SU-DHL-6 (cell line): ENCODE data around the gene USP26.

Experiments
- H2AFZ ChIP-seq: fragments of 200-600 bp; sonication (generic); 2 replicates; pipeline ENCODE4 v1.6.1; 2014; ENCODE audit warnings: low read depth, mild to moderate bottlenecking, moderate library complexity, mixed read lengths, antibody characterized with exemption, low read length; ENCODE audit not compliant: severe bottlenecking
- H3F3A ChIP-seq: fragments of 200-600 bp; shearing (Covaris generic); 2 replicates; pipeline ENCODE4 v1.6.0; 2016; ENCODE audit warnings: antibody characterized with exemption, mild to moderate bottlenecking; ENCODE audit not compliant: insufficient read depth
- H3K27ac ChIP-seq: fragments of 200-600 bp; sonication (generic); 2 replicates; pipeline ENCODE4 v1.5.1; 2016; ENCODE audit warnings: low read depth, mild to moderate bottlenecking, low read length, moderate library complexity, mixed read lengths
- H3K27me3 ChIP-seq: fragments of 200-600 bp; sonication (generic), shearing (Covaris generic); 2 replicates; pipeline ENCODE4 v1.6.0; 2014; ENCODE audit warnings: mild to moderate bottlenecking, low read length
- H3K36me3 ChIP-seq: fragments of 200-600 bp; sonication (generic); 2 replicates; pipeline ENCODE4 v1.6.1; 2014; ENCODE audit warnings: mild to moderate bottlenecking, low read length, mixed read lengths
- H3K4me2 ChIP-seq: fragments of 300-600, 200-600 bp; shearing (Covaris generic), sonication (generic); 2 replicates; pipeline ENCODE4 v1.6.0; 2014; ENCODE audit warnings: low read length, low read depth, mild to moderate bottlenecking; ENCODE audit not compliant: poor library complexity, severe bottlenecking
- H3K4me3 ChIP-seq: fragments of 200-600 bp; sonication (generic); 2 replicates; pipeline ENCODE4 v1.5.1; 2014; ENCODE audit warnings: antibody characterized with exemption, low read length, mild to moderate bottlenecking, mixed read lengths; ENCODE audit not compliant: insufficient read depth, poor library complexity, severe bottlenecking
- H3K79me2 ChIP-seq: fragments of 200-600 bp; sonication (generic); 2 replicates; pipeline ENCODE4 v1.6.1; 2014; ENCODE audit warnings: mild to moderate bottlenecking, low read length, moderate library complexity; ENCODE audit not compliant: insufficient read depth
- H3K9ac ChIP-seq: fragments of 200-600 bp; sonication (generic); 2 replicates; pipeline ENCODE4 v1.7.0; 2014; ENCODE audit warnings: mild to moderate bottlenecking, low read length
- H3K9me2 ChIP-seq: fragments of 200-600 bp; sonication (generic); replicated peaks from 2 replicates; pipeline ENCODE4 v1.6.1; 2014; ENCODE audit warnings: low read length; ENCODE audit not compliant: insufficient read depth
- H3K9me3 ChIP-seq: fragments of 200-600 bp; sonication (generic); 2 replicates; pipeline ENCODE4 v1.6.1; 2014; ENCODE audit warnings: low read length, mixed read lengths; ENCODE audit not compliant: insufficient read depth
- H4K20me1 ChIP-seq: fragments of 200-600 bp; sonication (generic); 2 replicates; pipeline ENCODE4 v1.6.1; 2014; ENCODE audit warnings: low read depth, mild to moderate bottlenecking, antibody characterized with exemption, low read length, moderate library complexity, mixed read lengths
- EZH2phosphoT487 ChIP-seq: fragments of 200-600 bp; sonication (generic), shearing (Covaris generic); conservative IDR thresholded peaks from 2 replicates; pipeline ENCODE4 v1.6.1; 2018; ENCODE audit warnings: mild to moderate bottlenecking, antibody characterized with exemption, low read length, moderate library complexity, mixed read lengths
- TF ChIP-seq, protein P1 (sequence below): fragments of 200-600 bp; sonication (generic); IDR thresholded peaks from one replicate; pipeline ENCODE4 v1.5.1; 2017; ENCODE audit warnings: antibody characterized with exemption, mild to moderate bottlenecking, low read length, moderate library complexity; ENCODE audit not compliant: insufficient read depth, poor library complexity, severe bottlenecking

USP26 gene, protein sequence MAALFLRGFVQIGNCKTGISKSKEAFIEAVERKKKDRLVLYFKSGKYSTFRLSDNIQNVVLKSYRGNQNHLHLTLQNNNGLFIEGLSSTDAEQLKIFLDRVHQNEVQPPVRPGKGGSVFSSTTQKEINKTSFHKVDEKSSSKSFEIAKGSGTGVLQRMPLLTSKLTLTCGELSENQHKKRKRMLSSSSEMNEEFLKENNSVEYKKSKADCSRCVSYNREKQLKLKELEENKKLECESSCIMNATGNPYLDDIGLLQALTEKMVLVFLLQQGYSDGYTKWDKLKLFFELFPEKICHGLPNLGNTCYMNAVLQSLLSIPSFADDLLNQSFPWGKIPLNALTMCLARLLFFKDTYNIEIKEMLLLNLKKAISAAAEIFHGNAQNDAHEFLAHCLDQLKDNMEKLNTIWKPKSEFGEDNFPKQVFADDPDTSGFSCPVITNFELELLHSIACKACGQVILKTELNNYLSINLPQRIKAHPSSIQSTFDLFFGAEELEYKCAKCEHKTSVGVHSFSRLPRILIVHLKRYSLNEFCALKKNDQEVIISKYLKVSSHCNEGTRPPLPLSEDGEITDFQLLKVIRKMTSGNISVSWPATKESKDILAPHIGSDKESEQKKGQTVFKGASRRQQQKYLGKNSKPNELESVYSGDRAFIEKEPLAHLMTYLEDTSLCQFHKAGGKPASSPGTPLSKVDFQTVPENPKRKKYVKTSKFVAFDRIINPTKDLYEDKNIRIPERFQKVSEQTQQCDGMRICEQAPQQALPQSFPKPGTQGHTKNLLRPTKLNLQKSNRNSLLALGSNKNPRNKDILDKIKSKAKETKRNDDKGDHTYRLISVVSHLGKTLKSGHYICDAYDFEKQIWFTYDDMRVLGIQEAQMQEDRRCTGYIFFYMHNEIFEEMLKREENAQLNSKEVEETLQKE

DNA sequence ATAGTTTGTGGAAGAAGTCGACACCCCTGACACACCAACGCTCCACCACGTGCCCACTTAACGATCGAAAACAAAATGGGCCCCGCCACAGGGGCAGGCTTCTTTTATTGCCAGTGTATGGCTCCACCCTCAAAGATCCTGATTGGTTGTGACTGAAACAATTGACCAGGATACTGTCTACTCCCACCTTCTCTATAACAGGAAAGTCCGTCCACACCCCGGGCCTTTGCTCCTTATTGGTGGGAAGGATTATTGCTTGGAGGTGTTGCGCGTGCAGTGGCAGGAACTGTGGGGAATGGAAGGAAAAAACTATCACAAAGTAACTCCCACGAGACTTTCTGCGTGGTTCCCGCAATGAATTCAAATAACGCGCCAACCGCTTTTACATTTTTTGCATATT, at the start of gene USP26:
TSS of gene USP26 (minus strand) at position 79 of the 400 bp plus-strand sequence. CDS start 68,889 bp downstream, outside the sequence.
- no peaks in the 10 kb centered on the region for H3K79me2 ChIP-seq
- no peaks in the 10 kb centered on the region for H3F3A ChIP-seq
- H3K4me2 ChIP-seq = no peak within 1 kb of the TSS
- H3K36me3 ChIP-seq = no peaks in the 10 kb centered on the region
- TF ChIP-seq, protein P1, sequence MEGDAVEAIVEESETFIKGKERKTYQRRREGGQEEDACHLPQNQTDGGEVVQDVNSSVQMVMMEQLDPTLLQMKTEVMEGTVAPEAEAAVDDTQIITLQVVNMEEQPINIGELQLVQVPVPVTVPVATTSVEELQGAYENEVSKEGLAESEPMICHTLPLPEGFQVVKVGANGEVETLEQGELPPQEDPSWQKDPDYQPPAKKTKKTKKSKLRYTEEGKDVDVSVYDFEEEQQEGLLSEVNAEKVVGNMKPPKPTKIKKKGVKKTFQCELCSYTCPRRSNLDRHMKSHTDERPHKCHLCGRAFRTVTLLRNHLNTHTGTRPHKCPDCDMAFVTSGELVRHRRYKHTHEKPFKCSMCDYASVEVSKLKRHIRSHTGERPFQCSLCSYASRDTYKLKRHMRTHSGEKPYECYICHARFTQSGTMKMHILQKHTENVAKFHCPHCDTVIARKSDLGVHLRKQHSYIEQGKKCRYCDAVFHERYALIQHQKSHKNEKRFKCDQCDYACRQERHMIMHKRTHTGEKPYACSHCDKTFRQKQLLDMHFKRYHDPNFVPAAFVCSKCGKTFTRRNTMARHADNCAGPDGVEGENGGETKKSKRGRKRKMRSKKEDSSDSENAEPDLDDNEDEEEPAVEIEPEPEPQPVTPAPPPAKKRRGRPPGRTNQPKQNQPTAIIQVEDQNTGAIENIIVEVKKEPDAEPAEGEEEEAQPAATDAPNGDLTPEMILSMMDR = no peak
- no peak for TF ChIP-seq EZH2phosphoT487
- H3K27ac ChIP-seq = no peak within 1 kb of the TSS
- no peaks in the 10 kb centered on the region for H3K9me3 ChIP-seq
- H3K9me2 ChIP-seq = no peaks in the 10 kb centered on the region
- no peak within 1 kb of the TSS for H2AFZ ChIP-seq
- H4K20me1 ChIP-seq = no peaks in the 10 kb centered on the region
- no peak within 1 kb of the TSS for H3K4me3 ChIP-seq
- H3K27me3 ChIP-seq = no peaks in the 10 kb centered on the region
- no peak within 1 kb of the TSS for H3K9ac ChIP-seq

DNA sequence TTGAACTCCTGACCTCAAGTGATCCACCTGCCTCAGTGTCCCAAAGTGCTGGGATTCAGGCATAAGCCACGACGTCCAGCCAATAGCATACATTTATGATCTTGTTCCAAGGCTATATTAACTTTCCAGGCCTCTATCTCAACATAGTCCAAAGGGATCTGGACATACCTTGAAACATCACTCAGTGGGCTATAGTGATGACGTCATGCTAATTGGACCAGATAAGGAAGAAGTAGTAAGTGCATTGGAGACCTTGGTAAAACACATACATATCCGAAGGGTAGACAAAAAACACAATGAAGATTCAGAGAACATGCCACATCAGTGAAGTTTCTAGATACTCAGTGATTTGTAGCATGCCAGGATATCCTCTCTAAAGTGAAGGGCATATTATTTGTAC, 37.4 kb upstream of the USP26 start:
- Histone ChIP-seq H3K4me3 (no peak overlapping the region), H3K36me3 (no peaks in the 10 kb centered on the region), H3F3A (no peaks in the 10 kb centered on the region), H3K79me2 (no peaks in the 10 kb centered on the region), H3K9me2 (no peaks in the 10 kb centered on the region), H3K27me3 (no peaks in the 10 kb centered on the region), H3K4me2 (no peak overlapping the region), H3K9me3 (no peaks in the 10 kb centered on the region), H4K20me1 (no peaks in the 10 kb centered on the region), H3K9ac (no peak overlapping the region), H2AFZ (no peak overlapping the region), H3K27ac (no peak overlapping the region)
- no peak for TF ChIP-seq EZH2phosphoT487
- TF ChIP-seq, protein P1 = no peak

DNA sequence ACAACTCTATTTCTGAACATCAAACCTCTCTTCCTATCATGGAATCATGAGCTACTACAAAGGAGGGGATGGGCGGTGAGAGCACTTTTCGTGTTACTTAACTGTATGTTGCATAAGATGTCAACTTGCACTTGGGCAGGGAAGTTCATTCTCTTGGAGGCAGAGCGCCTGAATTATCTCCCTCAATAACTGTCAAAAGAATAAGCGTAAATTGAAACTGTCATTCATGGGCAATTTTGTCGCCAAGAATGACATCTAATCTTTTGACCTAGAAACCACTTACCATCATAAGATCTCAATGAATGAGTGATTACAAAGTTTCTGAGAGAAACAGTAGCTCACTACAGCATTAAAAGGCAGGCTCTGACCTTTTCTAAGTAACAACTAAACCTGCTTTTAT, 23.5 kb upstream of the USP26 start:
- H3K27me3 ChIP-seq = no peaks in the 10 kb centered on the region

More for the DNA sequence above, 23.5 kb upstream of the USP26 start:
- Histone ChIP-seq H3K27ac (no peak overlapping the region), H3F3A (no peaks in the 10 kb centered on the region), H3K9me3 (no peaks in the 10 kb centered on the region), H2AFZ (no peak overlapping the region), H3K4me3 (no peak overlapping the region), H3K9me2 (no peaks in the 10 kb centered on the region), H4K20me1 (no peaks in the 10 kb centered on the region), H3K79me2 (no peaks in the 10 kb centered on the region), H3K9ac (no peak overlapping the region), H3K36me3 (no peaks in the 10 kb centered on the region), H3K4me2 (no peak overlapping the region)
- TF ChIP-seq EZH2phosphoT487 = no peak
- TF ChIP-seq, protein P1 = no peak
